ENCODE results near the gene TIGD6. TPM values are rescaled to one million over a fixed set of nuclear protein-coding genes. Genes with fewer than 3 reads are reported as not detected.

Gene TIGD6
- total and polyA plus RNA-seq, 9 of the 15 experiments (the other 6 are each of a cell fraction or from before 2014, with no cell fraction given), result 1.8 to 6.3 (median 3.9) TPM

GRCh38 chr5:150000990-150001659, 671 bp upstream of the TIGD6 start (continued):
- TF ChIP-seq SMAD4 (CRISPR knock-in tag; conservative IDR thresholded peaks at IDR 0.05) (0 out of 2 replicates have a peak, but pooled peaks have one; percentile 32), MYBL2 (IDR thresholded peaks at IDR 0.05; ENCODE audit: low read depth) (no peak), MYBL2 (CRISPR knock-in tag; IDR thresholded peaks at IDR 0.05; ENCODE audit: borderline replicate concordance) (no peak), FOXK1 (CRISPR knock-in tag; IDR thresholded peaks at IDR 0.05; ENCODE audit: borderline replicate concordance) (no peak), SMARCE1 (IDR thresholded peaks at IDR 0.05) (no peak), TCF15 (CRISPR knock-in tag; IDR thresholded peaks at IDR 0.05) (no peak), HNRNPK (IDR thresholded peaks at IDR 0.05; ENCODE audit: low read depth, low read length, poor library complexity, severe bottlenecking) (no peak), TGIF2 (CRISPR knock-in tag; IDR thresholded peaks at IDR 0.05) (no peak), DDX20 (tag; IDR thresholded peaks at IDR 0.05; ENCODE audit: low read depth) (no peak), CHD1 (IDR thresholded peaks at IDR 0.05; ENCODE audit: low read length) (peak; percentile 65), RFX7 (CRISPR knock-in tag; IDR thresholded peaks at IDR 0.05) (no peak), CTBP1 (IDR thresholded peaks at IDR 0.05; ENCODE audit: borderline replicate concordance) (no peak), TAL1 (IDR thresholded peaks at IDR 0.05) (no peak), TRIM28 (IDR thresholded peaks at IDR 0.05) (no peak), POLR2AphosphoS2 (IDR thresholded peaks at IDR 0.05; ENCODE audit: low read length) (no peak), CC2D1A (IDR thresholded peaks at IDR 0.05) (no peak), PHB (CRISPR knock-in tag; IDR thresholded peaks at IDR 0.05) (no peak), BCLAF1 (IDR thresholded peaks at IDR 0.05; ENCODE audit: borderline replicate concordance in 1 of 2, control insufficient read depth in 1 of 2, low read depth in 2 of 2, low read length in 1 of 2) (no peak), MTF1 (CRISPR knock-in tag; IDR thresholded peaks at IDR 0.05; ENCODE audit: borderline replicate concordance) (no peak), DIDO1 (tag; IDR thresholded peaks at IDR 0.05; ENCODE audit: low read depth) (no peak), EZH2 (IDR thresholded peaks at IDR 0.05; ENCODE audit: borderline replicate concordance, low read depth, low read length) (no peak)
